Colon (tissue), 2 donors: ENCODE data around the gene ZNF335.
"Not testable (repeated sequence)": the region's sequence is repeated elsewhere in the genome, so short reads cannot be mapped to it uniquely, and the experiment has no call there.

Experiments used
- FAIRE-seq: peaks from 2 replicates; lab custom pipeline; 2012; peaks lifted over from hg19 to GRCh38; lab: Jason Lieb, UNC
- donor health status: control.
- donor health status: control.

ZNF335 gene

GRCh38 chr20:45970646-45971424, 1.2 kb downstream of the ZNF335 start:
- no peak for FAIRE-seq

GRCh38 chr20:45969712-45970634, 2.0 kb downstream of the ZNF335 start:
- no peak for FAIRE-seq

GRCh38 chr20:45968801-45969711, 2.9 kb downstream of the ZNF335 start:
- no peak for FAIRE-seq

GRCh38 chr20:45968081-45968671, 3.8 kb downstream of the ZNF335 start:
- no peak for FAIRE-seq

- no peak for FAIRE-seq
These were observed 4.4 kb downstream of the ZNF335 start for GRCh38 chr20:45967551-45968080.

GRCh38 chr20:45965169-45966002, 6.6 kb downstream of the ZNF335 start:
- no peak for FAIRE-seq

GRCh38 chr20:45964006-45964400, 8.0 kb downstream of the ZNF335 start:
- no peak for FAIRE-seq

- no peak for FAIRE-seq
These were observed 8.7 kb downstream of the ZNF335 start for GRCh38 chr20:45963059-45964005.

GRCh38 chr20:45962031-45962755, 9.8 kb downstream of the ZNF335 start:
- FAIRE-seq = no peak

GRCh38 chr20:45959956-45960630, 11.9 kb downstream of the ZNF335 start:
- no peak for FAIRE-seq

- no peak for FAIRE-seq
These were observed 12.9 kb downstream of the ZNF335 start for GRCh38 chr20:45959126-45959525.

- FAIRE-seq = no peak
These were observed 13.4 kb downstream of the ZNF335 start for GRCh38 chr20:45958593-45958992.

- FAIRE-seq = no peak
These were observed 14.7 kb downstream of the ZNF335 start for GRCh38 chr20:45957021-45957941.

- not testable (repeated sequence) for FAIRE-seq
These were observed 15.7 kb downstream of the ZNF335 start for GRCh38 chr20:45956326-45956725.

GRCh38 chr20:45953672-45954071, 18.3 kb downstream of the ZNF335 start:
- no peak for FAIRE-seq

GRCh38 chr20:45952861-45953260, 19.1 kb downstream of the ZNF335 start:
- FAIRE-seq = no peak
